ENCODE results near the gene STH.

DNA sequence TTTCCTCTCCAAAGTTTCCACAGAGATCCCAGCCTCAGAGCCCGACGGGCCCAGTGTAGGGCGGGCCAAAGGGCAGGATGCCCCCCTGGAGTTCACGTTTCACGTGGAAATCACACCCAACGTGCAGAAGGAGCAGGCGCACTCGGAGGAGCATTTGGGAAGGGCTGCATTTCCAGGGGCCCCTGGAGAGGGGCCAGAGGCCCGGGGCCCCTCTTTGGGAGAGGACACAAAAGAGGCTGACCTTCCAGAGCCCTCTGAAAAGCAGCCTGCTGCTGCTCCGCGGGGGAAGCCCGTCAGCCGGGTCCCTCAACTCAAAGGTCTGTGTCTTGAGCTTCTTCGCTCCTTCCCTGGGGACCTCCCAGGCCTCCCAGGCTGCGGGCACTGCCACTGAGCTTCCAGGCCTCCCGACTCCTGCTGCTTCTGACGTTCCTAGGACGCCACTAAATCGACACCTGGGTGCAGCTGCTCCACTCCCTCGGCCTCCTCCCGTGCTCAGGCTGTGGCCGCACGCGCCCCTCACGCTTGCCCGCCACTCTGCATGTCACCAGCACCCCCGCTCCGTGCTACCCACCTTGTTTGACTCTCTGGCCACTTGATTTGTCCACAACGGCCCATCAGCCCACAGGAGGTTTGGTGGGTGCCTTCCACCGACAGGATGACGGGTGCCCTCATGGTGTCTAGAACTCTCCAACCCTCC is 15.3 kb upstream of the STH start:
- no peak for TF ChIP-seq EZH2 (IDR thresholded peaks at IDR 0.05; ENCODE audit: insufficient read depth, low read length)
- TF ChIP-seq CTCF (IDR thresholded peaks at IDR 0.05; ENCODE audit: insufficient read depth, low read depth, low read length): no peak
